NCI-H1417 treated with DMSO at 0.1 percent for 48 hours (cell line): ENCODE measurements around the gene TRAM2.

Experiments
- DNase-seq: peaks from one replicate; lab custom pipeline; 2025; lab: John Stamatoyannopoulos, UW

Gene TRAM2

GRCh38 chr6:52545406-52546119, 31.3 kb downstream of the TRAM2 start:
- DNase-seq: no peak

GRCh38 chr6:52544602-52545405, 32.1 kb downstream of the TRAM2 start:
- DNase-seq: no peak

DNA sequence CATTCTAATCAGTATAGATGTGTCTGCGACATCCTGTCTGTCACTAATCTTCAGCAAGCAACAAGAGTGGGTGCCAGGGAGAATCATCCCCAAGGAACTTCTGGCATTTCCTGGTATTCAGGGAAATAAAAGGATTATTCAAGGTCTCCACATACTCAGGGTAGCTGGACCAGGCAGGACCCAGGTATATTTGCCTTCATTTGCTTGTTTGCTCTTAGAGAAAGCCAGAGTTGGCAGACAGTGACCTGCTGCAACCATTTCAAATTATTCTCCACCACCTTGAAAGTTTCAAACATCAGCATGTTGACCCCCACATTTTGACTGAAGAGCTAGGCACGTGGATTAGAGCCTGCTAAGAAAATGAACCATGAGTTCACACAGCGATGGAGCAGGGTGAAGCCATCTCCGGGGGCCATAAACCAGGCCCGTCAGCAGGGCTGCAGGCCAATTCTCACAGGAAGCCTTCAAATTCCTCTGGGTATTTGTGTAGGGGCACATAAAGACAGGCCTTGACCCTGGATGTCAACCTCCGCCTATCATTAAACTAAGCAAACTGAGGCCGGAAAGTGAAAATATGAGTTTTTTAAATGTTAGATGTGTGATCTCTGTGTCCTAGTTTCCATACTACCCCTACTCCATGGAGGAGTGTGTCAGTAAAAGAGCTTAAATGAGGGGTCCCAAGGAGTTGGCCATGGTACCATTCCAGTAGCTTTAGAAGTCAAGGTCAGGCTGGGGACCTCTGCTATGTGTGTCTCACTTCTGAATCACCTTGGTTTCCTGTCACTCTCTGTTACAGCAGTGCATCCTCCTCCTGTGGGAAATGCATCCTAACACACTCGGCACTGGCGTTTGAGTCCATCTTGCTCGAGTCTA, 32.9 kb downstream of the TRAM2 start:
- no peak for DNase-seq

- no peak for DNase-seq
Measured at GRCh38 chr6:52543262-52543661, 33.6 kb downstream of the TRAM2 start.

- DNase-seq: no peak
Measured at GRCh38 chr6:52541135-52541534, 35.7 kb downstream of the TRAM2 start.

DNA sequence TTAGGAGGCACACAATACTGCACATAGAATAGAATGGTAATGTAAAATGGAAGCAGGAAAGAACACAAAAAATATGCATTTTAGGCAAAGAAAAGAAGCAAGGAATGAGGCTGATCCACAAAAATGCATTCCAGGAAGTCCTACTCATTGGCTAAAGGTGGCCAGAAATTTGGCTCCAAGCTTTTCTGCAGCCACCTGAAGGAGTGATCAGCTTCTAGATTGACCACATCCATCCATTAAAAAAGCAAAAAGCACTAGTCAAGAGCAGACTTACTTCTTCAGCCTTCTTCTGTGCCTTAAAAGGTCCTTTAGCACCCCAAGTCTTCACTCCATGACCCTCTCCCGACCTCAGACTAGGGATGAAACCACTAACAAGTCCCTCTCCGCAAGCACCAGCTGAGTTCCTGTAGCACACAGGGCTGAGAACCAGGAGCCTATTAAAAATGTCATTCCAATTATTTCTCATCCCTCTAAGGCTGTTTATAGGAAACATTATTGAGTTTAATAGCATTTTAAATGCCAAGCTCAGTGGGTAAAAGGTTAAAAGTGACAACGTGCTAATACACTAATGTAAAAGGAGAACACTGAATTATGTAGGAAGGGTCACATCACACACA, 36.5 kb downstream of the TRAM2 start:
- no peak for DNase-seq

GRCh38 chr6:52539607-52540006, 37.3 kb downstream of the TRAM2 start:
- DNase-seq: no peak

DNA sequence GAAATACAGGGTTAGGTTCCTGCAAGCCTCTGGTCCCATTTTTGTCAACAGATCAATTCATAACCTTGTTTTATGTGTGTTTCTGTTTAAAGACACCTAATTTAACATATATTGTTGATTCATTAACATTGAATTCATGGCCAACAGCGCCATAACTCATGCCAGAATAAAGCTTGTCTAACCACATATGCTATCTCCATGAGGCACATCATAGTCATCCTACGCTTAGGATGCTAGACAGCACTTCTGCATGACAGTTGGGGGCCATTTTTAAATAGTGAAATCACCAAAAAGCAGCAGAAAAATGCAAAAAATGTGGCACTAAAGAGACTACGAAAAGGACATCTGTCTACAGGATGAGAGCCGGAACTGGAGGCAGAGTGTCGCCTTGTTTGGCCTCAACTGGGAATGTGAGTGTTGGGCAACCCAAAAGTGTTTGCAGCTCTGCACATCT, 37.9 kb downstream of the TRAM2 start:
- DNase-seq: no peak

DNA sequence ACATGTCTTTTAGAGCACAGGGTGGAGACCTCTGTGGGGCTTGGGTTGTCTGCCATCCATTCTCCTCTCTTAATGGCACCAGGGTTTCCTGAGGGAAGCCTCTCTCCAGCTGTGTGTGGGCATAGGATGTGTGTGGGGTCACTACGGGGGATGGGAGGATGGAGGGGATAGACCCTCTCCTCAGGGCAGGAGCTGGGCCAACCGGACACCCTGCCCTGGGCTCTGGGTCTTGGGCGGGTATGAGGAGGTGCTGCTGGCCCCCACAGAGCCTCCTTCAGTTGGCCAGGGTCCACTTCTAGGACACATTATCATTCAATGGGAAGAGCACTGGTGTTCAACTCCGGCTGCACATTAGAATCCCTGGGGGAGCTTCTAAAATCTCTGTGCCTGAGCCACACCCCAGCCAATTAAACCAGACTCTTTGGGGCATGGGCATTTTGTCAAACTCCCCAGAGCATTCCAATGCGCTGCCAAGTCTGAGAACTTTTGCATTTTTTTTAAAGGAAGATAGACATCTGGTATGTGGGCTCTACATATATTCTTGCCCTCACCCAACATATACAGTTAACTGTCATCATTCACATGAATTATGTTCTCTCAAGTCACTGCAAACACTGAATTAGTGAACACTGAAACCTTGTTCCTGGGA, 38.5 kb downstream of the TRAM2 start:
- no peak for DNase-seq

DNA sequence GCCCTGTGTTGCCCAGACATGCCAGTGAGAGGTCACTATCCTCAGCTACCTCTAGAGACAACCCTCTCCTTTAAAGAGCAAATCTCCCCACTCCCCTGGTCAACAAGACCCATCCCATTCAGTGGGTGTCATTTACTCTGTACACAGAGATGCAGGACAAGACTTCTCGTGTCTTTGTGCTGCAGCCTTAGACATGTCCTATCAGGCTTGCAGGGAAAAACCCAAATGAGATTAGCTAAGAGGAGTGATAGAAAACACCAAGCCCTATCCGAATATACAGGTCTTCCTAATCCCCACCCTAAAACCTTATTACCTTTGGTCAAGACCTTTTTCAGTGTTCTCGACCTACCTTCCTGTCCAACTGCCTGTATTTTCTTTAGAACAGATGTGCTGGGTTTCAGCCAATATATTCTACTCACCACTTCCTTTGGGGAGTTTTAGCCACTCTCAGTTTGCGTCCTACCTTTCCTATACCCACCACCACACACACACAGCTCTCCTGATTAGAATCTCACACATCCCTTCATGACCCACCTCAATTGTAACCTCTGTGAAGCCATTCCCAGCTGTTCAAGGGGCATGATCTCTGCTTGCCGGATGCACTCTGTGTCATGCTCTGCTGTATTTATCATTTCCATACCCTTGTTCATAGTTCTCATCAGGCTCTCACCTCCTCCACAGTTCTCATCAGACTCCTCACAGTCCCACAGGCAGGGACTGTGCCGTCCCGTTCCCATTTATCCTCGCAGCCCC, 39.7 kb downstream of the TRAM2 start:
- DNase-seq: no peak

DNA sequence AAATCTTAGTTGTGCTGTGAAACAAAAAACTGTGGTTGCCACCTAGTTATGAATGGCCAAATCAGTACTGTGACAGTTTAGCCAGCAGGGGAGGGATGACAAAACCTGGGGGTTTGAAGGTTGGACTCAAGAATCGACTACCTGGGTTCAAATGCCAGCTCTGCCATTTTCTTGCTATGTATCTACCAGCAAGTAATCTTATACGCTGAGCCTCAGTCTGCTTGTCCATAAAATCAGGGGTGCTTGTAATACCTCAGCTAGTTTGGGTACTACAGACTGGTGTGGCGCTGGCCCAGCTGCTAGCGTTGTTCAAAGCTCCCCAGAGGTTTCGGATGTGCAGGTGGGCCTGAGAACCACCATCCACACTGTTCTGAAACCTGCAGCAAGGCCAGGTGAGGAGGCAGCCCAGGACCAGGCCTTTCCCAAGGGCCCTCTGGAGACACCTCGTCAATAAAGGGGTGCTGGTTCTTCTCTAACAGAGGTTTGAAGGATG, 40.4 kb downstream of the TRAM2 start:
- DNase-seq: no peak

DNA sequence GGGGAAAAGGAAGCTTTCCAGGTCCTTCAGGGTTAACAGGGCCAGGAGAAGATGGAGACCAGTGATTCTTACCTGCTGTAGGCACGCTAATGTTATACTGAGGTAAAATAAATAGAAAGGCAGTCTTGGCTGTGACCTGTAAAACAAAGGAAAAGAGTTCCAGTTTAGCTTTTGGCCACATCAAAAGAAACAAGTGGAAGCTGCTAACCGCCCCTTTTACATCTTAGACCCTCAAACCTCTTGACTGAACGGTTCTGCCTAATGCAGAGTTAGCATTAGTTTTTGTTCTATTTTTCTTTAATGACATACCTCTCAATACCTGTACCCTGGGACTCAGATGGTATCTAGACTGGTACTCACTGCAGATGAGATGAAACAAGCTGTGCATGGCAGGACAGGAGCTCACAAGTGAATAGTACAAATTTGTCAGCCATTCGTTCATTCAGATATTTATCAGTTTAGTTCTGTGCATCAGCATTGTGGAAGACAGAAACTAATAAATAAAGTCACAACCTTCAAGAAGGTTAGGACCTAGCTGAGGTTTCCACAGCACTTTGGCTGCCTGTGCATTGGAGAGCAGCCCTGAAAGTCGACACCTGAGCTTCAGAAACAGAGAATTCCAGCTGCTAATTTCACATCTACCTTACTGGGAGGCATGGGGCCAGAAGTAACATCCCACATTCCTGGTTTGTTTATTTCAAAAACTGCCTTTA, 41.0 kb downstream of the TRAM2 start:
- no peak for DNase-seq

DNA sequence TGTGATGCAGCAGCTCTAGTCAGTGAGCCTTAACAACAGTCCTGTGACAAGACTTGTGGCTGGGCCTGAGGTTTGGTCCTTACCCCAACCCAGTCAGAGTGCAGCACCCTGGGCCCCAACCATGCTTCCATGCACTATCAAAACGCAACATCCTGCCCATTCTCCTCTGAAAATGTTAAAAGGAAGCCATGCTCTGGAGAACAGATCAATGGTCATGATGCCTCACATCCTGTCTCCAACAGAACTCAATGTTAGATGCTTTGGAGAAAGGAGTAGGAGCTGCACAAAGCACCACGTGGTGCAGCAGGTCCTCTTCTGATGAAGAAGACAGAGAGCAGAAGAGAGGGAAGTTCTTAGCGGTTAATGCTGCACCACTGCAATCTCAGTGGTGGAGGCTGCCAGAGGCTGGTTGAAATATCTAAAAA, 41.9 kb downstream of the TRAM2 start:
- no peak for DNase-seq

DNA sequence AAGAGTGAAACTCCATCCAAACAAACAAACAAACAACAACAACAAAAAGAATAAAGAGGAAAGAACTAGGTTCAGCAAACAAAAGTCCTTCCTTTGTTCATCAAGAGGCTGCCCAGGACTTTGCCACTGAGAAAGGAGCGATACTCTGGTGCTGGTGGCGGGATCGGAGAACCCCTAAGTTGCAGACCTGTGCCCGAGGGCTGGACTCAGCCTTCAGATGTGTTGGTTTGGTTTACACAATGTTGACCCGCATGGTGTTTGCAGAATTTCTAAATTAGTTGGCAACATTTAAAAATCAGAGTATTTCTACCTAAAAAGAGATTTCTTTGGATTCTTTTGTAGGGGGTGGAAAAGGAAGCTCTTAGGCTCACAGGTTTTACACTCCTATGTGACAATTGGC, 42.5 kb downstream of the TRAM2 start:
- DNase-seq: no peak

DNA sequence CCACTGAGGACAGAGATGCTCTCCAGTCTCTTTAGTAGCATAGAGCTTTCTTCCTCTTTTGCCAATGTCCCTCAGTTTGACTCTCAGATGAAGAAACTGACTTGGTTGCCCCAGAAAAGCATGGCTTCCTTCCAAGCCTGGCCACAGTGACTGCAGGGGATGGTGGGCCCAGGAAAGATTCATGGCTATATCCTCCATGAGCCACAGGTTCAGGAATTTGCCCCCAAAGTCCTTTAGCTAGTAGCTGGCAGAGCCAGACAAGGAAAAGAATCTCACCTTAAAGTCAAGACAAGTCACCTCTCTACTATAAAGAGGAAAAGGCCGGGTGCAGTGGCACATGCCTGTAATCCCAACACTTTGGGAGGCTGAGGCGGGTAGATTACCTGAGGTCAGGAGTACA, 43.4 kb downstream of the TRAM2 start:
- DNase-seq: no peak

DNA sequence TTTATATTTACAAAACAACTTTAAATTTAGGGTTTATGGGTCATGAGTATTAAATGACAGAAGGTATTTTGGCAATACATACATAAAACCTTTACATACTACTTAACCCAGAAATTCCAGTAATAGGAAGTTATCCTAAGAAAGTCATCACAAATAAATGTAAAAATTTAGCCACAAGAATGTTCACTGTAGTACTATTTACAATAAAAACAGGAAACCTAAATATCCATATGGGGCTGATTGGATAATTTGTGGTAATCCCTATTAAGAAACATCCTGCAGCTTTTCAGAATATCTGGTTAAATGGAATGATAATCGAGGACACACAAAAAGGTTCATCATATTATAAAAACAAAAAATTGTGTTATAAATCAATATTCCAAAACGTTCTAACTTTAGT, 44.4 kb downstream of the TRAM2 start:
- no peak for DNase-seq

- DNase-seq: no peak
Measured at GRCh38 chr6:52531834-52532233, 45.0 kb downstream of the TRAM2 start.

DNA sequence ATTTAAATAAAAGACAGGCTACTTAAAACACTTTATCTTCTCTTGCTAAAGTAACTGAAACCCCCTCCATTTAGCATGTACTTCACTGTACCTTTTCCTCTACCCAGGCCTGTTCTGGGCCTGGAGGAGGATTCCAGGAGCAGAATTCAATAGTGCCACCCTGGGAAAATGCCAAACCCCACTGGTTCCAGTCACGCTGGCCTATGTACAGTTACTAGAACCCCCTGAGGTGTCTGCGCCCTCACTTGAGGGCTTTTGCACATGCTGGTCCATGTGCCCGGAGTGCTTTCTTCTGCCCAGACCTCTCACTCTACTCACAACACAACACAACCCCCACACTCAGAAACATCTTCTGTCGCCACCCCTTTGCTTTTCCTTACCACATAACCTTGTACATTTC, 45.5 kb downstream of the TRAM2 start:
- DNase-seq: no peak

DNA sequence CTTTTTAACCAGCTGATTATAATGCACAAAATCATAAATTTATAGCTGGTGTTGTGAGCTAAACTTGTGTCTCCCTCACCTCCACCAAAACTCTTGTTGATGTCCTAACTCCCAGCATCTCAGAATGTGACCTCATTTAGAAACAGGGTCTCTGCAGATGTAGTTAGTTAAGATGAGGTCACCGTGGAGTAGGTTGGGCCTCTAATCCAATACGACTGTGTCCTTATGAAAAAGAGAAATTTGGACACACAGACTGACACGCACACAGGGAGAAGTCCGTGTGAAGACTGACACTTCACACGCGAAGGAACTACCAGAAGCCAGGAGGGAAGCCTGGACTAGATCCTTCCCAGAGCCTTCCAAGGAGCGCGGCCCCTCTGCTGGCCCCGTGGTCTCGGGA, 46.5 kb downstream of the TRAM2 start:
- no peak for DNase-seq

GRCh38 chr6:52529311-52529710, 47.5 kb downstream of the TRAM2 start:
- DNase-seq: no peak
